Measurements from ENCODE around the gene PANK1.

DNA sequence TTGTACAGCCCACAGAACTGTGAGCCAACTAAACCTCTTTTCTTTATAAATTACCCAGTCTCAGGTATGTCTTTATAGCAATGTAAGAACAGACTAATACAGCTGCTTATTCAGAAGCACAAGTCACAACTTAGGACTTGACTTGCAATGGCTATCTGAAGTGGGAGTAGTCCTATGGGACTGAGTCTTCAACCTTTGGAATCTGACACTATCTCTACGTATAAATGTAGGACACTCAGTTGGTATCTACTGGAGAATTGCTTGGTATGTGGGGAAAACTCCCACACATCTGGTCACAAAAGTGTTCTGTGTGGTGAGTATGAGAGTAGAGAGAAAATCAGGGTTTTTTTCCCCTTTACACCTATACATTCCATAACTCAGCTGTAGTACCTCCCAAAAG is 12.3 kb upstream of the PANK1 start:
- TF ChIP-seq, protein P1, sequence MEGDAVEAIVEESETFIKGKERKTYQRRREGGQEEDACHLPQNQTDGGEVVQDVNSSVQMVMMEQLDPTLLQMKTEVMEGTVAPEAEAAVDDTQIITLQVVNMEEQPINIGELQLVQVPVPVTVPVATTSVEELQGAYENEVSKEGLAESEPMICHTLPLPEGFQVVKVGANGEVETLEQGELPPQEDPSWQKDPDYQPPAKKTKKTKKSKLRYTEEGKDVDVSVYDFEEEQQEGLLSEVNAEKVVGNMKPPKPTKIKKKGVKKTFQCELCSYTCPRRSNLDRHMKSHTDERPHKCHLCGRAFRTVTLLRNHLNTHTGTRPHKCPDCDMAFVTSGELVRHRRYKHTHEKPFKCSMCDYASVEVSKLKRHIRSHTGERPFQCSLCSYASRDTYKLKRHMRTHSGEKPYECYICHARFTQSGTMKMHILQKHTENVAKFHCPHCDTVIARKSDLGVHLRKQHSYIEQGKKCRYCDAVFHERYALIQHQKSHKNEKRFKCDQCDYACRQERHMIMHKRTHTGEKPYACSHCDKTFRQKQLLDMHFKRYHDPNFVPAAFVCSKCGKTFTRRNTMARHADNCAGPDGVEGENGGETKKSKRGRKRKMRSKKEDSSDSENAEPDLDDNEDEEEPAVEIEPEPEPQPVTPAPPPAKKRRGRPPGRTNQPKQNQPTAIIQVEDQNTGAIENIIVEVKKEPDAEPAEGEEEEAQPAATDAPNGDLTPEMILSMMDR (IDR thresholded peaks at IDR 0.05): no peak
- TF ChIP-seq ZFX (IDR thresholded peaks at IDR 0.05; ENCODE audit: borderline replicate concordance): no peak
